GM10266 (cell line): ENCODE data around the gene ADAMTS6.
"Not testable (repeated sequence)": the region's sequence is repeated elsewhere in the genome, so short reads cannot be mapped to it uniquely, and the experiment has no call there.

Experiments used
- DNase-seq: peaks from one replicate; pipeline ENCODE4 v3.0.0; 2012; ENCODE audit errors: extremely low spot score
- TF ChIP-seq, protein P1 (sequence below): IDR thresholded peaks from 2 replicates; pipeline ENCODE4 v1.5.1; 2012; ENCODE audit warnings: mild to moderate bottlenecking, low read depth; ENCODE audit not compliant: control insufficient read depth, insufficient read depth; ENCODE audit errors: missing control alignments

Gene ADAMTS6

DNA sequence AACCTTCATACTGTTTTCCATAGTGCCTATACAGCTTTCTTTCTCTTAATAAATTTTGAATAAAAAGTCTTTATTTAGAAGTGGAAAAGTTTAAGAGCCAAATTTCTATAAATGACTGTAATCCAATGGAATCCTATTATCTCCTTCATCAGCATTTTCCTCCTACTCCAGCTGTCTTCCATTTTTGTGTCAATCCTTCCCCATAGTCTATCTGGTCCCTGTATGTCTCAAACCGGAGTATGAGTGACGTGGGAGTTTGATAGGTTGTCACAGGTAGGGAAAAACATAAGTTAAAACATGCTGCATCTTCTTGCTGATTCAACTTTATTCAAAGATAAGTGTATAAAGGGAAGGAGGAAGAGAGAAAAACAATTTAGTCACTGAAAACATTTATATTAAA, 70.4 kb downstream of the ADAMTS6 start:
- TF ChIP-seq, protein P1, sequence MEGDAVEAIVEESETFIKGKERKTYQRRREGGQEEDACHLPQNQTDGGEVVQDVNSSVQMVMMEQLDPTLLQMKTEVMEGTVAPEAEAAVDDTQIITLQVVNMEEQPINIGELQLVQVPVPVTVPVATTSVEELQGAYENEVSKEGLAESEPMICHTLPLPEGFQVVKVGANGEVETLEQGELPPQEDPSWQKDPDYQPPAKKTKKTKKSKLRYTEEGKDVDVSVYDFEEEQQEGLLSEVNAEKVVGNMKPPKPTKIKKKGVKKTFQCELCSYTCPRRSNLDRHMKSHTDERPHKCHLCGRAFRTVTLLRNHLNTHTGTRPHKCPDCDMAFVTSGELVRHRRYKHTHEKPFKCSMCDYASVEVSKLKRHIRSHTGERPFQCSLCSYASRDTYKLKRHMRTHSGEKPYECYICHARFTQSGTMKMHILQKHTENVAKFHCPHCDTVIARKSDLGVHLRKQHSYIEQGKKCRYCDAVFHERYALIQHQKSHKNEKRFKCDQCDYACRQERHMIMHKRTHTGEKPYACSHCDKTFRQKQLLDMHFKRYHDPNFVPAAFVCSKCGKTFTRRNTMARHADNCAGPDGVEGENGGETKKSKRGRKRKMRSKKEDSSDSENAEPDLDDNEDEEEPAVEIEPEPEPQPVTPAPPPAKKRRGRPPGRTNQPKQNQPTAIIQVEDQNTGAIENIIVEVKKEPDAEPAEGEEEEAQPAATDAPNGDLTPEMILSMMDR: no peak
- no peak for DNase-seq

DNA sequence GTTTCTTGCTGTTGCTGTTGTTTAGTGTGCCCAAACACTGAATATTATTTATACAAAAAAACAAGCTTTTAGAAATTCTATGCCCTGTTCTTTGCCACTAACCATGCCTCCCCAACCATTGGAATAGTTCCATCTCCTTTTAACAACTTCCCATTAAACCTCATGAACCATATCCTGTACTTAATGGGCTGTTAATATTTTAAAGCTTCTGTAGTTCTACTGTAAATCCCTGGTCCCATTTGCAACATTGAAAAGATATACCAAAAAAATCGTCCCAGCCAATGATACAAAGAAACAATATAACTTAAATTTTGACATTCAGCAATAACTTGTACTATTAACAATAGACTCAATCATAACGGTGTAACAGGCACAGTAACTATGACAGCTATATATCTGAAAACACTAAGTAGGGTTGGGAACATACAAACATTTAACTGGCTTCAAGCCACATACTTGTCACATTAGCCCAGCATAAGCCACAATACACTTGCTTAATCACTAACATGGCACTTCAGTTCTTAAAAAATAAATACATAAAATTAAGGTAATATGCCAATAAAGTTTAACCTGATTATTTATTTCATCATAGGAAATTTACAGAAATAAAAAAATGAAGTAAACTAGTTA, 86.1 kb downstream of the ADAMTS6 start:
- no peak for DNase-seq
- TF ChIP-seq, protein P1: no peak

GRCh38 chr5:65394087-65394486, 87.6 kb downstream of the ADAMTS6 start:
- TF ChIP-seq, protein P1: no peak
- no peak for DNase-seq

DNA sequence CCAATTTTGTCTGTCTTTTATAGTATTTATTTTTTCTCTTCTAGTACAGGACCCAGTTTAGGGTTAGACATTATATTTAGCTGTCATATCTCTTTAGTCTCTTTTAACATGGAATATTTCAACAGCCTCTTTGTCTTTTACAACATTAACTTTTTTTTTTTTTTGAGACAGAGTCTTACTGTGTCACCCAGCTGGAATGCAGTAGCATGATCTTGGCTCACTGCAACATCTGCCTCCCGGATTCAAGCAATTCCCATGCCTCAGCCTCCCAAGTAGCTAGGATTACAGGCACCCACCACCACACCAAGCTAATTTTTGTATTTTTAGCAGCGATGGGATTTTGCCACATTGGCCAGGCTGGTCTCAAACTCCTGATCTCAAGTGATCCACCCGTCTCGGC, 90.1 kb downstream of the ADAMTS6 start:
- TF ChIP-seq, protein P1: no peak
- DNase-seq: no peak

GRCh38 chr5:65390208-65390607, 91.5 kb downstream of the ADAMTS6 start:
- TF ChIP-seq, protein P1: no peak
- no peak for DNase-seq

- TF ChIP-seq, protein P1: no peak
These were observed 97.9 kb downstream of the ADAMTS6 start for GRCh38 chr5:65383859-65384258.

DNA sequence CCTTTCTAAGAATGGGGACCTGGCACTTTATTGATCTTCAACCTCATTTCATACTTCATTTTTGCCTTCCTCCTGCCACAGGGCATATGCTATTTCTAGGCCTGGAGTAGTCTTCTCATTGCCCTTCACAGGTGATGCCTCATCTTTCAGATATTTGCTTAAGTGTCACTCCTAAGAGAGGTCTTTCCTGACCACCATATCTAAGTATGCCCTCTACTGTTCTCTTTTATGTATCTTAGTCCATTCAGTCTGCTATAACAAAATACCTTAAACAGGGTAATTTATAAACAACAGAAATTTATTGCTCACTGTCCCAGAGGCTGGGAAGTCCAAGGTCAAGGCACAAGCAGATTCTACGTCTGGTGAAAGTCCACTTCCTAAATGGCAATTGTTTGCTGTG, 99.1 kb downstream of the ADAMTS6 start:
- TF ChIP-seq, protein P1: no peak
- DNase-seq: no peak

More at GRCh38 chr5:65383859-65384258, 97.9 kb downstream of the ADAMTS6 start:
- no peak for DNase-seq

- DNase-seq: not testable (repeated sequence)
These were observed 111.2 kb downstream of the ADAMTS6 start for GRCh38 chr5:65370505-65370904.
